Panc1 (cell line): Measurements from ENCODE around the gene IFI16.
"Not testable (repeated sequence)": the region's sequence is repeated elsewhere in the genome, so short reads cannot be mapped to it uniquely, and the experiment has no call there.

Experiments
- CTCF ChIP-seq: fragments of 450-650 bp; IDR thresholded peaks from 2 replicates; pipeline ENCODE4 v1.5.1; 2017; ENCODE audit warnings: mild to moderate bottlenecking
- POLR2AphosphoS5 ChIP-seq: IDR thresholded peaks from 2 replicates; pipeline ENCODE4 v1.6.1; 2012; ENCODE audit warnings: mild to moderate bottlenecking, low read depth, low read length, moderate library complexity

GRCh38 chr1:159011001-159011400, 1.3 kb downstream of the IFI16 start:
- not testable (repeated sequence) for TF ChIP-seq CTCF, POLR2AphosphoS5
